Measurements from ENCODE around the gene MYO7B. TPM values are rescaled to one million over a fixed set of nuclear protein-coding genes. Genes with fewer than 3 reads are reported as not detected.

Gene MYO7B
- total RNA-seq, 4 donors from 2014 or later = 0.07 to 0.83 (median 0.51) TPM; not detected in 1

- in situ Hi-C loops (cut with MboI; ENCODE audit: low sequenced_read_pairs in 4 of 4) (no loop called here), intact Hi-C loops (cut with DNase I; ENCODE audit: low total_unique reads) (no loop called here)
- Histone ChIP-seq H3K9me3 (no peaks in the 10 kb centered on the region), H3K27ac (no peak overlapping the region), H3K4me1 (no peaks in the 10 kb centered on the region), H3K36me3 (no peaks in the 10 kb centered on the region), H3K4me3 (no peak overlapping the region), H3K27me3 (no peaks in the 10 kb centered on the region)
- ATAC-seq = no peak
- no peak for TF ChIP-seq CTCF (IDR thresholded peaks at IDR 0.05 in 4 of 5, conservative IDR thresholded peaks at IDR 0.05 in 1 of 5)
- no peak for TF ChIP-seq POLR2A (IDR thresholded peaks at IDR 0.05)
- DNase-seq = no peak
Observed at GRCh38 chr2:127586136-127586535, 50.7 kb downstream of the MYO7B start.

- Histone ChIP-seq H3K27ac (no peak overlapping the region), H3K4me1 (no peaks in the 10 kb centered on the region), H3K36me3 (no peaks in the 10 kb centered on the region), H3K9me3 (no peaks in the 10 kb centered on the region), H3K27me3 (no peaks in the 10 kb centered on the region), H3K4me3 (no peak overlapping the region)
- no peak for TF ChIP-seq CTCF (IDR thresholded peaks at IDR 0.05 in 4 of 5, conservative IDR thresholded peaks at IDR 0.05 in 1 of 5)
- TF ChIP-seq POLR2A (IDR thresholded peaks at IDR 0.05) = no peak
- in situ Hi-C loops (cut with MboI; ENCODE audit: low sequenced_read_pairs in 4 of 4) = no loop called here
- no peak for ATAC-seq
- no peak for DNase-seq
- intact Hi-C loops (cut with DNase I; ENCODE audit: low total_unique reads) = no loop called here
Observed at GRCh38 chr2:127586746-127587295, 51.3 kb downstream of the MYO7B start.

GRCh38 chr2:127588241-127588640, 52.8 kb downstream of the MYO7B start:
- Histone ChIP-seq H3K4me3 (no peak overlapping the region), H3K4me1 (no peaks in the 10 kb centered on the region), H3K9me3 (no peaks in the 10 kb centered on the region), H3K27me3 (no peaks in the 10 kb centered on the region), H3K27ac (no peak overlapping the region), H3K36me3 (no peaks in the 10 kb centered on the region)
- intact Hi-C loops (cut with DNase I; ENCODE audit: low total_unique reads) = no loop called here
- no peak for TF ChIP-seq POLR2A (IDR thresholded peaks at IDR 0.05)
- no peak for TF ChIP-seq CTCF (IDR thresholded peaks at IDR 0.05 in 4 of 5, conservative IDR thresholded peaks at IDR 0.05 in 1 of 5)
- in situ Hi-C loops (cut with MboI; ENCODE audit: low sequenced_read_pairs in 4 of 4) = no loop called here
- DNase-seq (peak in 1 of 2 donors; percentile 3), ATAC-seq (no peak)

- Histone ChIP-seq H3K27me3 (no peaks in the 10 kb centered on the region), H3K36me3 (no peaks in the 10 kb centered on the region), H3K27ac (no peak overlapping the region), H3K4me1 (no peaks in the 10 kb centered on the region), H3K4me3 (no peak overlapping the region), H3K9me3 (no peaks in the 10 kb centered on the region)
- no peak for TF ChIP-seq CTCF (IDR thresholded peaks at IDR 0.05 in 4 of 5, conservative IDR thresholded peaks at IDR 0.05 in 1 of 5)
- TF ChIP-seq POLR2A (IDR thresholded peaks at IDR 0.05) = no peak
- in situ Hi-C loops (cut with MboI; ENCODE audit: low sequenced_read_pairs in 4 of 4) = no loop called here
- intact Hi-C loops (cut with DNase I; ENCODE audit: low total_unique reads) = no loop called here
- ATAC-seq = no peak
- DNase-seq = peak in 1 of 2 donors; percentile 6
Observed at GRCh38 chr2:127589358-127589757, 53.9 kb downstream of the MYO7B start.

- no peak for TF ChIP-seq POLR2A (IDR thresholded peaks at IDR 0.05)
- no peak for TF ChIP-seq CTCF (IDR thresholded peaks at IDR 0.05 in 4 of 5, conservative IDR thresholded peaks at IDR 0.05 in 1 of 5)
- Histone ChIP-seq H3K36me3 (no peaks in the 10 kb centered on the region), H3K9me3 (no peaks in the 10 kb centered on the region), H3K4me3 (no peak overlapping the region), H3K4me1 (no peaks in the 10 kb centered on the region), H3K27ac (no peak overlapping the region), H3K27me3 (no peaks in the 10 kb centered on the region)
- intact Hi-C loops (cut with DNase I; ENCODE audit: low total_unique reads) (loop anchor here (2.0 to 5.0 kb wide), 2 partner anchors 59 to 107 kb away; no protein-coding TSS in a partner anchor), in situ Hi-C loops (cut with MboI; ENCODE audit: low sequenced_read_pairs in 4 of 4) (no loop called here)
- ATAC-seq (no peak), DNase-seq (peak in 1 of 2 donors; percentile 4)
Observed at GRCh38 chr2:127589841-127590240, 54.4 kb downstream of the MYO7B start.
